ENCODE measurements around the gene CORO2A. TPM values are rescaled to one million over a fixed set of nuclear protein-coding genes. Genes with fewer than 3 reads are reported as not detected.
A peak's percentile ranks its signal among the peaks of the same experiment; 100 is the strongest.

CORO2A gene
- total and polyA plus RNA-seq, 11 donors = 0.09 to 2.2 (median 0.22) TPM

GRCh38 chr9:98225015-98225442 lies 32.6 kb upstream of the CORO2A start:
- ATAC-seq (no peak), DNase-seq (no peak)
- WGBS, 4 donors = 87 to 91% (median 91%) methylated on average over 5 to 6 of the region's 6 CpGs
- no peak for TF ChIP-seq CTCF (IDR thresholded peaks at IDR 0.05)
- TF ChIP-seq POLR2A (IDR thresholded peaks at IDR 0.05) = no peak
- H3K4me3 ChIP-seq = no peak overlapping the region
- H3K4me1 ChIP-seq = peaks cover 0 to 16% (median 0%) of the 10 kb centered on the region in 12 donors
- peaks cover 0 to 73% (median 22%) of the 10 kb centered on the region in 9 donors for H3K36me3 ChIP-seq
- intact Hi-C loops (cut with DNase I) = no loop called here
- H3K27ac ChIP-seq = no peak overlapping the region
- H3K9me3 ChIP-seq = no peaks in the 10 kb centered on the region
- no peaks in the 10 kb centered on the region for H3K27me3 ChIP-seq

- WGBS, 4 donors = 54 to 74% (median 62%) methylated on average over 5 of the region's 5 CpGs
- Histone ChIP-seq H3K4me1 (peaks cover 0 to 16% (median 0%) of the 10 kb centered on the region in 12 donors), H3K9me3 (no peaks in the 10 kb centered on the region), H3K27ac (peak overlapping the region in 2 of 12 donors; percentile 6 to 32), H3K27me3 (no peaks in the 10 kb centered on the region), H3K4me3 (no peak overlapping the region), H3K36me3 (peaks cover 0 to 69% (median 10%) of the 10 kb centered on the region in 9 donors)
- DNase-seq = no peak
- intact Hi-C loops (cut with DNase I) = no loop called here
- TF ChIP-seq POLR2A (IDR thresholded peaks at IDR 0.05) = no peak
- no peak for TF ChIP-seq CTCF (IDR thresholded peaks at IDR 0.05)
- ATAC-seq = peak in 2 of 4 donors; percentile 45 to 54
Measured at GRCh38 chr9:98222885-98223691, 30.7 kb upstream of the CORO2A start.

GRCh38 chr9:98220911-98221310 lies 28.5 kb upstream of the CORO2A start:
- 95 to 97% (median 96%) methylated on average over 21 of the region's 21 CpGs for WGBS, 4 donors

More at GRCh38 chr9:98220911-98221310, 28.5 kb upstream of the CORO2A start:
- TF ChIP-seq CTCF (IDR thresholded peaks at IDR 0.05) (no peak), POLR2A (IDR thresholded peaks at IDR 0.05) (no peak)
- no peak for DNase-seq
- Histone ChIP-seq H3K27me3 (no peaks in the 10 kb centered on the region), H3K9me3 (no peaks in the 10 kb centered on the region), H3K27ac (no peak overlapping the region), H3K4me3 (no peak overlapping the region), H3K4me1 (peaks cover 0 to 16% (median 0%) of the 10 kb centered on the region in 12 donors), H3K36me3 (peaks cover 0 to 68% (median 12%) of the 10 kb centered on the region in 9 donors)
- intact Hi-C loops (cut with DNase I) = no loop called here
- ATAC-seq = no peak

Data from heart left ventricle (tissue), 16 donors.